Esophagus muscularis mucosa (tissue), 4 donors: ENCODE measurements around the gene SIRT4. TPM values are rescaled to one million over a fixed set of nuclear protein-coding genes. Genes with fewer than 3 reads are reported as not detected.
A peak's percentile ranks its signal among the peaks of the same experiment; 100 is the strongest.
"Not testable (repeated sequence)": the region's sequence is repeated elsewhere in the genome, so short reads cannot be mapped to it uniquely, and the experiment has no call there.

Source experiments
- DNase-seq: peaks from one replicate; pipeline ENCODE4 v3.0.0-alpha.2; 2017; ENCODE audit errors: extremely low spot score
- H3K27ac ChIP-seq, 4 donors: fragments of 200-600 bp; sonication (generic); replicated peaks in 1 of 4; 1 replicate in 3 of 4; 2 replicates in 1 of 4; pipeline ENCODE4 v1.5.1; 2016 to 2019; ENCODE audit warnings: mild to moderate bottlenecking in 1 of 4
- H3K27me3 ChIP-seq, 4 donors: fragments of 200-600 bp; sonication (generic); one replicate each; pipeline versions ENCODE4 v1.5.1 to v1.6.0; 2016 to 2019
- H3K36me3 ChIP-seq, 4 donors: fragments of 200-600 bp; sonication (generic); one replicate each; pipeline ENCODE4 v1.5.1; 2016 to 2019
- H3K4me1 ChIP-seq, 4 donors: fragments of 200-600 bp; sonication (generic); one replicate each; pipeline ENCODE4 v1.5.1; 2016 to 2019
- H3K4me3 ChIP-seq, 4 donors: fragments of 200-600 bp; sonication (generic); 1 replicate in 2 of 4; 2 replicates in 2 of 4; pipeline ENCODE4 v1.5.1; 2016 to 2019; ENCODE audit warnings: mild to moderate bottlenecking in 4 of 4, moderate library complexity in 1 of 4
- H3K9me3 ChIP-seq, 4 donors: fragments of 200-600 bp; sonication (generic); 1 replicate in 3 of 4; 2 replicates in 1 of 4; pipeline ENCODE4 v1.5.1; 2016 to 2019
- EP300 ChIP-seq: sonication (generic); formaldehyde crosslinking; IDR thresholded peaks from one replicate; pipeline ENCODE4 v1.6.1; 2017; ENCODE audit warnings: antibody characterized with exemption
- POLR2A ChIP-seq: fragments of 450-650 bp; IDR thresholded peaks from one replicate; pipeline ENCODE4 v1.6.1; 2017; ENCODE audit warnings: antibody characterized with exemption, moderate library complexity, mild to moderate bottlenecking, low read depth
- POLR2AphosphoS5 ChIP-seq, 2 donors: sonication (generic); formaldehyde crosslinking; IDR thresholded peaks; one replicate each; pipeline ENCODE4 v1.6.1; 2017; ENCODE audit warnings: antibody characterized with exemption in 2 of 2
- WGBS: methylation state at CpG from one replicate; pipeline ENCODE4 v1.1.5; 2018; 5-methylcytosine and 5-hydroxymethylcytosine counted together
- intact Hi-C: fragments of 100-400 bp; cut with DNase I; formaldehyde crosslinking; loops from one replicate; pipeline ENCODE4 v1.15.1; 2023
- total RNA-seq, 4 donors: library from RNA; depleted of rRNA; stranded (reverse); fragments of >200 nt; gene quantifications; one replicate each; pipeline versions ENCODE4 v1.1.0 to v1.2.1, GENCODE V29; 2016
- TF ChIP-seq, protein P1 (sequence below), 3 experiments: fragments of 200-600 bp in 2 of 3; fragments of 450-650 bp in 1 of 3; sonication (generic) in 2 of 3; IDR thresholded peaks; one replicate each; pipeline ENCODE4 v1.5.1; 2017 to 2019; ENCODE audit warnings: antibody characterized with exemption in 3 of 3, mild to moderate bottlenecking in 2 of 3, moderate library complexity in 1 of 3

Gene SIRT4, protein sequence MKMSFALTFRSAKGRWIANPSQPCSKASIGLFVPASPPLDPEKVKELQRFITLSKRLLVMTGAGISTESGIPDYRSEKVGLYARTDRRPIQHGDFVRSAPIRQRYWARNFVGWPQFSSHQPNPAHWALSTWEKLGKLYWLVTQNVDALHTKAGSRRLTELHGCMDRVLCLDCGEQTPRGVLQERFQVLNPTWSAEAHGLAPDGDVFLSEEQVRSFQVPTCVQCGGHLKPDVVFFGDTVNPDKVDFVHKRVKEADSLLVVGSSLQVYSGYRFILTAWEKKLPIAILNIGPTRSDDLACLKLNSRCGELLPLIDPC
- 1 to 10 TPM in 3 of 4 donors, under 1 TPM in 1; 0.66 to 2.3 (median 2.1) TPM for total RNA-seq

DNA sequence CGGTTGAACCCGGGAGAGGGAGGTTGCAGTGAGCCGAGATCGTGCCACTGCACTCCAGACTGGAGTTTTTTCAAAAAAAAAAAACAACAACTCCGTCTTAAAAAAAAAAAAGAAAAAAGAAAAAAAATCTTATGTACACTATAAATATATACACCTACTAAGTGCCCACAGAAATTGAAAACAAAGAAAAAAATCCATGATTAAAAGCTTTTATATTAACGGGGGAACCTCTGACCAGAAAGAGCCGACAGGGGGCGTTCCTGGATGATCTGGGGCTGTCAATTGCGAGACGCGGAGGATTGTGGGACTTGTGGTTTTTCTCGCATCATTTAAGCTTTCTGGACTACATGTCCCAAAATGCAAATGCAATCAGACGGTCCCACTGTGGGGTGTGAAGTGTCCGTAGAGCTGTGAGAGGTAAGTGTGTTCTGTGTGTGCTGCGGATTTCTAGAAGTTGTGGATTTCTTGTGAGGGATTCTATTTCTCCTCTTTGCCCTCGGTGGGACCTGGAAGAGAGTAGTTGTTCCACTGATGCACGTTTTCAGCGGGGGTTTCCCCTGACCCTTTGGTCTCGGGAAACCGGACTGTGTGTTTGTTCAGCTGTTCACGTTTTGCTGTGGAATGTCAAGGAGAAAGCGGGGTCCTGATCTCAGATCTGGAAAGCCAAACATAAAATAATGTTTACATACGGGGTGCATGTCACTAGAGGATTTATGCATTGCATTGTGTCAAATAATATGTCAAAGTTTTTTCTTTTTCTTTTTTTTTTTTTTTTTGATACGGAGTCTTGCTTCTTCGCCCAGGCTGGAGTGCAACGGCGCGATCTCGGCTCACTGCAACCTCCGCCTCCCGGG is at the start of gene SIRT4:
Gene SIRT4, plus strand, starts transcription at position 360 of the 854 bp plus-strand sequence. CDS start 1,241 bp downstream, outside the sequence.
- no peaks in the 10 kb centered on the region for H3K27me3 ChIP-seq
- 10% methylated on average over 31 of the region's 31 CpGs for WGBS
- H3K9me3 ChIP-seq = no peaks in the 10 kb centered on the region
- H3K4me3 ChIP-seq = peak within 1 kb of the TSS; percentile 57 to 72 (median 63)
- no peaks in the 10 kb centered on the region for H3K36me3 ChIP-seq
- peak within 1 kb of the TSS; percentile 52 to 80 (median 74) for H3K27ac ChIP-seq
- H3K4me1 ChIP-seq = peaks cover 8 to 11% (median 9%) of the 10 kb centered on the region in 4 donors
- intact Hi-C loops = no loop called here
- TF ChIP-seq POLR2AphosphoS5 (IDR thresholded peaks at IDR 0.05) (peak; percentile 61 to 86), POLR2A (no peak), EP300 (no peak)
- TF ChIP-seq, protein P1, sequence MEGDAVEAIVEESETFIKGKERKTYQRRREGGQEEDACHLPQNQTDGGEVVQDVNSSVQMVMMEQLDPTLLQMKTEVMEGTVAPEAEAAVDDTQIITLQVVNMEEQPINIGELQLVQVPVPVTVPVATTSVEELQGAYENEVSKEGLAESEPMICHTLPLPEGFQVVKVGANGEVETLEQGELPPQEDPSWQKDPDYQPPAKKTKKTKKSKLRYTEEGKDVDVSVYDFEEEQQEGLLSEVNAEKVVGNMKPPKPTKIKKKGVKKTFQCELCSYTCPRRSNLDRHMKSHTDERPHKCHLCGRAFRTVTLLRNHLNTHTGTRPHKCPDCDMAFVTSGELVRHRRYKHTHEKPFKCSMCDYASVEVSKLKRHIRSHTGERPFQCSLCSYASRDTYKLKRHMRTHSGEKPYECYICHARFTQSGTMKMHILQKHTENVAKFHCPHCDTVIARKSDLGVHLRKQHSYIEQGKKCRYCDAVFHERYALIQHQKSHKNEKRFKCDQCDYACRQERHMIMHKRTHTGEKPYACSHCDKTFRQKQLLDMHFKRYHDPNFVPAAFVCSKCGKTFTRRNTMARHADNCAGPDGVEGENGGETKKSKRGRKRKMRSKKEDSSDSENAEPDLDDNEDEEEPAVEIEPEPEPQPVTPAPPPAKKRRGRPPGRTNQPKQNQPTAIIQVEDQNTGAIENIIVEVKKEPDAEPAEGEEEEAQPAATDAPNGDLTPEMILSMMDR (IDR thresholded peaks at IDR 0.05) = peak; percentile 73 to 92 (median 86)
- DNase-seq = peak; percentile 96

DNA sequence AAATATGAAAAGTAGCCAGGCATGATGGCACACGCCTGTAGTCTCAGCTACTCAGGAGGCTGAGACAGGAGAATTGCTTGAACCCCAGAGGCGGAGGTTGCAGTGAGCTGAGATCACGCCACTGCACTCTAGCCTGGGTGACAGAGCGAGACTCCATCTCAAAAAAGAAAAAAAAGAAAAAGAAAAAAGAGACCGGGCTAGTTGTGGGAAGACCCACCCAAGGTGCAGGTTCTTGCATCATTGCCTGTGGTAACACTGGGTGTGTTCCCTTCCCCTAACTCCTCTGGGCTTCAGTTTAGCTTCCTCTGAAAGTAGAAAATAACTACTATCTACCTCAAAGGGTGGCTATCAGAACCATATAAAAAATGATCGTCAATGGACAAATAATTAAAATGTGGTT is 48.8 kb upstream of the SIRT4 start:
- H3K4me3 ChIP-seq, H3K9me3 ChIP-seq, intact Hi-C loops, DNase-seq, H3K27me3 ChIP-seq: not testable (repeated sequence)
- WGBS = 64% methylated on average over 6 of the region's 6 CpGs
- Histone ChIP-seq H3K4me1 (peaks cover 99 to 100% (median 100%) of the 10 kb centered on the region in 4 donors), H3K27ac (peak overlapping the region; percentile 90 to 97 (median 93)), H3K36me3 (peaks cover 0 to 12% (median 5%) of the 10 kb centered on the region in 4 donors)

DNA sequence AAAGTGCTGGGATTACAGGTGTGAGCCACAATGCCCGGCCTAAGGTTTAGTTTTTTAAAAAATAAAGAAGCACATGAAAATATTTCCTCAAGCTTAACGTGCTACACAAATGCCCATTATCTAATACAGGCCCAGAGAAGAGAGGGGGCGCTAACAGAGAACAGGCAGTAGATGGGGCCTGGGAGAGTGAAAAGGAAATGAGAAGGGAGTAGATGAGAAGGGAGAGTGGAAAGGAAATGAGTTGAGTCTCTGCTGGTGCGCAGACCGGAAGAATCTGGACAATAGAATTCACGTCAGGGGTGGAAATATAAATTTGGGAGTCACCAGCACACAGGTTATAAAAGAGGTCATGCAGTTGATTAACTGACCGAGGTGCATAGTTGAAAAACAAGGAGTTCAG is 47.3 kb upstream of the SIRT4 start:
- Histone ChIP-seq H3K4me1 (peaks cover 99 to 100% (median 100%) of the 10 kb centered on the region in 4 donors), H3K4me3 (no peak overlapping the region), H3K27me3 (no peaks in the 10 kb centered on the region), H3K27ac (peak overlapping the region; percentile 90 to 97 (median 93)), H3K36me3 (peaks cover 0 to 12% (median 5%) of the 10 kb centered on the region in 4 donors), H3K9me3 (no peaks in the 10 kb centered on the region)
- DNase-seq = no peak
- WGBS = 76% methylated on average over 7 of the region's 7 CpGs
- intact Hi-C loops = no loop called here
- peak in 1 of 2 donors; percentile 25 for TF ChIP-seq POLR2AphosphoS5 (IDR thresholded peaks at IDR 0.05)
- TF ChIP-seq POLR2A = no peak
- TF ChIP-seq, protein P1 (IDR thresholded peaks at IDR 0.05) = peak in 1 of 3 experiments; percentile 7
- TF ChIP-seq EP300 = no peak

DNA sequence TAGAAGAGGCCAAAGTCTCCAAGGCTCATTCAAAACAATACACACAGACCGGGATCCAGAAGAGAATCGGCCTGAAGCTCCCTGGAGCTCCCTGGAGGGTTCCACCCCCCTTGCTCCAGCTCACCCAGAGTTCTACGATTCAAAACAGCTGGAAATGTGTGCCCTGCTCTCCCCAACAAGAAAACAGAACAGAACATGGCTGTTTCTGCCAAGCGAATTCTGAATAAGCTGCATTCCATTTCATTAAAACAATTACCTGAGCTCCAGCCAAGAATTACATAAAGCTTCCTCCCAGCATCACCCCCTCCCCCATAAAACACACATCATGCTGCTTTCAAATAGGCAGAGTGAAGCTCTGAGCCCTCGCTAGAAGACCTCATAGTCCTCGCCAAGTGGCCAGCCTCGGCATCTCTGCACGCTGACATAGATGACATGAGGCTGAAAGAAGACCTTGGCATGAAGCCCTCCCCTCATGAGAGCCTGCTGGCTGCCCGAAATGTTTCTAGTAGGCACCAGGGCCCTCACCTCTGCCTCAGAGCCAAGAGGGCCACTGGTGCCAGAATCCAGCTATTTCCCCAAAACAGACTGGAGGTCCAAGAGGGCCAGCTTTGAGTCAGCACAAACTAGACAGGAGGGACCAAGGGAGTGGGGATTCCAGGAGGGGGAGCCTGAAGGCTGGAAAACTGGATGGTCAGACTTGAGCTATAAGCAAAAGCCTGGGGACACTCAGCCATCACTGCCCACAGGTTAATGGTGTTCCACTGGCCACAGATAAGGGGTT is 44.9 kb upstream of the SIRT4 start:
- H3K27ac ChIP-seq = peak overlapping the region; percentile 90 to 97 (median 93)
- H3K36me3 ChIP-seq = peaks cover 0 to 12% (median 10%) of the 10 kb centered on the region in 4 donors
- intact Hi-C loops = no loop called here
- peaks cover 99 to 100% (median 100%) of the 10 kb centered on the region in 4 donors for H3K4me1 ChIP-seq
- H3K4me3 ChIP-seq = peak overlapping the region in 3 of 4 donors; percentile 17 to 34 (median 30)
- H3K27me3 ChIP-seq = no peaks in the 10 kb centered on the region
- no peak for DNase-seq
- no peaks in the 10 kb centered on the region for H3K9me3 ChIP-seq
- 12% methylated on average over 9 of the region's 9 CpGs for WGBS
- TF ChIP-seq POLR2A (no peak), EP300 (no peak), POLR2AphosphoS5 (IDR thresholded peaks at IDR 0.05) (peak; percentile 83 to 87)
- TF ChIP-seq, protein P1 (IDR thresholded peaks at IDR 0.05) = peak in 2 of 3 experiments; percentile 8
